Fibroblast of peridontal ligament (primary cell): Measurements from ENCODE around the gene TMEM248.
"Not testable (repeated sequence)": the region's sequence is repeated elsewhere in the genome, so short reads cannot be mapped to it uniquely, and the experiment has no call there.

Source experiments
- DNase-seq: peaks from one replicate; pipeline ENCODE4 v3.0.0-alpha.2; 2010; ENCODE audit errors: extremely low read depth

The TMEM248 gene

GRCh38 chr7:66920769-66921395 is at the start of gene TMEM248:
TMEM248 (plus strand) TSS chr7:66921225; CDS start chr7:66941866, 20,641 bp downstream.
- peak; percentile 76 for DNase-seq

- DNase-seq = no peak
Measured at GRCh38 chr7:66873476-66873875, 47.5 kb upstream of the TMEM248 start.

GRCh38 chr7:66877577-66878300 is 43.3 kb upstream of the TMEM248 start:
- peak; percentile 4 for DNase-seq

GRCh38 chr7:66878301-66878685 is 42.7 kb upstream of the TMEM248 start:
- DNase-seq = not testable (repeated sequence)

GRCh38 chr7:66880053-66880452 is 41.0 kb upstream of the TMEM248 start:
- DNase-seq = no peak

- not testable (repeated sequence) for DNase-seq
Measured at GRCh38 chr7:66880577-66880976, 40.4 kb upstream of the TMEM248 start.

GRCh38 chr7:66883716-66884115 is 37.3 kb upstream of the TMEM248 start:
- DNase-seq = peak; percentile 9

GRCh38 chr7:66884556-66884955 is 36.5 kb upstream of the TMEM248 start:
- DNase-seq = peak; percentile 31

- peak; percentile 8 for DNase-seq
Measured at GRCh38 chr7:66886152-66886551, 34.9 kb upstream of the TMEM248 start.

- DNase-seq = not testable (repeated sequence)
Measured at GRCh38 chr7:66888223-66888622, 32.8 kb upstream of the TMEM248 start.

GRCh38 chr7:66894463-66895080 is 26.5 kb upstream of the TMEM248 start:
- DNase-seq = peak; percentile 27

GRCh38 chr7:66896441-66896840 is 24.6 kb upstream of the TMEM248 start:
- no peak for DNase-seq

- no peak for DNase-seq
Measured at GRCh38 chr7:66899552-66900280, 21.3 kb upstream of the TMEM248 start.

- DNase-seq = no peak
Measured at GRCh38 chr7:66901941-66902843, 18.8 kb upstream of the TMEM248 start.

GRCh38 chr7:66902844-66903180 is 18.2 kb upstream of the TMEM248 start:
- no peak for DNase-seq

GRCh38 chr7:66903360-66904062 is 17.5 kb upstream of the TMEM248 start:
- no peak for DNase-seq

GRCh38 chr7:66904063-66904593 is 16.9 kb upstream of the TMEM248 start:
- DNase-seq = no peak

- no peak for DNase-seq
Measured at GRCh38 chr7:66905278-66905677, 15.7 kb upstream of the TMEM248 start.

- DNase-seq = no peak
Measured at GRCh38 chr7:66905689-66906088, 15.3 kb upstream of the TMEM248 start.

- DNase-seq = no peak
Measured at GRCh38 chr7:66907731-66908130, 13.3 kb upstream of the TMEM248 start.
